A549 (cell line): Measurements from ENCODE around the gene ACVR1B. TPM values are rescaled to one million over a fixed set of nuclear protein-coding genes. Genes with fewer than 3 reads are reported as not detected.

Experiments
- ATAC-seq, 2 experiments: fragments of 200-7000 bp in 1 of 2; fragments of >200 bp in 1 of 2; cut with Nextera tagmentation in 1 of 2; cut with Tn5 transposase in 1 of 2; 3 replicates each; pipeline versions ENCODE4 v1.8.0 to v1.9.1; 2018 to 2020; ENCODE audit warnings: mild to moderate bottlenecking in 1 of 2, moderate library complexity in 1 of 2
- CTCF ChIA-PET: fragments of 300-600 bp; sonication (Branson Sonifier 250); formaldehyde crosslinking; extraction: SDS; loops from one replicate; lab custom pipeline; 2021; ENCODE audit warnings: antibody characterized with exemption, inconsistent platforms; lab: Yijun Ruan, JAX
- POLR2A ChIA-PET: fragments of 350-600 bp; formaldehyde crosslinking; extraction: SDS; loops from one replicate; lab custom pipeline; 2021; ENCODE audit warnings: antibody characterized with exemption, inconsistent platforms; lab: Yijun Ruan, JAX
- DNase-seq, 2 experiments: peaks; one replicate each; pipeline versions ENCODE4 v3.0.0 to v3.0.0-alpha.2; 2011 to 2016; ENCODE audit warnings: low read depth in 1 of 2, low spot score in 1 of 2
- FAIRE-seq: peaks from 2 replicates; lab custom pipeline; 2011; peaks lifted over from hg19 to GRCh38; lab: Jason Lieb, UNC
- H3K27ac ChIP-seq, 2 experiments: fragments of >200 bp; sonication (Bioruptor Twin); formaldehyde crosslinking; 3 replicates each; pipeline ENCODE4 v1.5.1; 2016 to 2017
- H3K4me1 ChIP-seq: fragments of >200 bp; sonication (Bioruptor Twin); formaldehyde crosslinking; 3 replicates; pipeline ENCODE4 v1.6.1; 2016
- H3K4me2 ChIP-seq: fragments of >200 bp; sonication (Bioruptor Twin); formaldehyde crosslinking; 3 replicates; pipeline ENCODE4 v1.6.1; 2016
- H3K4me3 ChIP-seq: fragments of >200 bp; sonication (Bioruptor Twin); formaldehyde crosslinking; 3 replicates; pipeline ENCODE4 v1.5.1; 2016
- H3K9me3 ChIP-seq: fragments of >200 bp; sonication (Bioruptor Twin); formaldehyde crosslinking; 3 replicates; pipeline ENCODE4 v1.6.1; 2016
- ATOH8 ChIP-seq: fragments of 250-450 bp; sonication (Bioruptor Pico); IDR thresholded peaks from 2 replicates; pipeline ENCODE4 v1.5.0; 2020; ENCODE audit warnings: low read depth, mild to moderate bottlenecking, moderate library complexity
- BCL3 ChIP-seq: fragments of >200 bp; sonication (Bioruptor Twin); formaldehyde crosslinking; IDR thresholded peaks from 3 replicates; pipeline ENCODE4 v1.6.1; 2016
- CHD2 ChIP-seq: fragments of 150-350 bp; IDR thresholded peaks from 2 replicates; pipeline ENCODE4 v1.6.1; 2014; ENCODE audit warnings: low read length; ENCODE audit not compliant: partially characterized antibody
- E2F6 ChIP-seq: IDR thresholded peaks from 2 replicates; pipeline ENCODE4 v1.6.1; 2012; ENCODE audit warnings: low read depth, borderline replicate concordance
- EHF ChIP-seq: fragments of 250-450 bp; sonication (Bioruptor Pico); IDR thresholded peaks from 2 replicates; pipeline ENCODE4 v1.5.0; 2020; ENCODE audit warnings: mild to moderate bottlenecking
- EHMT2 ChIP-seq: fragments of 200-600 bp; sonication (generic); IDR thresholded peaks from 2 replicates; pipeline ENCODE4 v1.6.1; 2016; ENCODE audit warnings: antibody characterized with exemption, low read depth, mild to moderate bottlenecking, moderate library complexity
- ELK1 ChIP-seq: fragments of 150-350 bp; IDR thresholded peaks from 2 replicates; pipeline ENCODE4 v1.6.1; 2014; ENCODE audit warnings: low read depth, mild to moderate bottlenecking, low read length
- EP300 ChIP-seq, 2 experiments: fragments of >200 bp; sonication (Bioruptor Twin); formaldehyde crosslinking; IDR thresholded peaks; 2 replicates in 1 of 2; 3 replicates in 1 of 2; pipeline ENCODE4 v1.6.1; 2016 to 2017
- ESRRA ChIP-seq: fragments of 150-350 bp; IDR thresholded peaks from 2 replicates; pipeline ENCODE4 v1.6.1; 2014; ENCODE audit warnings: mild to moderate bottlenecking, low read length, borderline replicate concordance
- FOSB ChIP-seq: fragments of 250-450 bp; sonication (Bioruptor Pico); IDR thresholded peaks from 2 replicates; pipeline ENCODE4 v1.5.0; 2020; ENCODE audit warnings: mild to moderate bottlenecking, moderate library complexity
- FOSL2 ChIP-seq, 2 experiments: fragments of 450-650 bp in 1 of 2; fragments of >200 bp in 1 of 2; sonication (Bioruptor Twin) in 1 of 2; formaldehyde crosslinking; IDR thresholded peaks; 2 replicates each; pipeline versions ENCODE4 v1.5.0 to v1.6.1; 2016 to 2020; ENCODE audit warnings: mild to moderate bottlenecking in 1 of 2, moderate library complexity in 1 of 2
- FOXS1 ChIP-seq: fragments of 250-450 bp; sonication (Bioruptor Pico); IDR thresholded peaks from 2 replicates; pipeline ENCODE4 v1.5.0; 2020; ENCODE audit warnings: mild to moderate bottlenecking, moderate library complexity
- HMGXB4 ChIP-seq: fragments of 250-450 bp; sonication (Bioruptor Pico); IDR thresholded peaks from 2 replicates; pipeline ENCODE4 v1.5.0; 2021; ENCODE audit warnings: mild to moderate bottlenecking, moderate library complexity, borderline replicate concordance
- HOXA7 ChIP-seq: fragments of 250-450 bp; sonication (Bioruptor Pico); IDR thresholded peaks from 2 replicates; pipeline ENCODE4 v1.5.0; 2020; ENCODE audit warnings: mild to moderate bottlenecking, moderate library complexity
- HOXB13 ChIP-seq: fragments of 250-450 bp; sonication (Bioruptor Pico); IDR thresholded peaks from 2 replicates; pipeline ENCODE4 v1.5.0; 2020; ENCODE audit warnings: low read depth, mild to moderate bottlenecking, moderate library complexity
- HOXB5 ChIP-seq: fragments of 250-450 bp; sonication (Bioruptor Pico); IDR thresholded peaks from 2 replicates; pipeline ENCODE4 v1.5.0; 2020; ENCODE audit warnings: mild to moderate bottlenecking, moderate library complexity
- JUNB ChIP-seq: fragments of >200 bp; sonication (Bioruptor Twin); formaldehyde crosslinking; IDR thresholded peaks from 2 replicates; pipeline ENCODE4 v1.6.1; 2016
- KDM1A ChIP-seq: fragments of 200-600 bp; sonication (generic); IDR thresholded peaks from 2 replicates; pipeline ENCODE4 v1.6.1; 2016; ENCODE audit warnings: low read depth, mild to moderate bottlenecking
- KDM5A ChIP-seq: fragments of 200-600 bp; sonication (generic); IDR thresholded peaks from 2 replicates; pipeline ENCODE4 v1.6.1; 2016; ENCODE audit warnings: antibody characterized with exemption, mild to moderate bottlenecking
- MAX ChIP-seq: IDR thresholded peaks from 2 replicates; pipeline ENCODE4 v1.6.1; 2012
- NR3C1 ChIP-seq: fragments of >200 bp; sonication (Bioruptor Twin); formaldehyde crosslinking; IDR thresholded peaks from 3 replicates; pipeline ENCODE4 v1.6.1; 2017
- RARB ChIP-seq: fragments of 250-450 bp; sonication (Bioruptor Pico); IDR thresholded peaks from 2 replicates; pipeline ENCODE4 v1.8.0; 2021; ENCODE audit warnings: mild to moderate bottlenecking, moderate library complexity
- REST ChIP-seq: fragments of 200-600 bp; sonication (generic); IDR thresholded peaks from 2 replicates; pipeline ENCODE4 v1.6.1; 2016; ENCODE audit warnings: antibody characterized with exemption, mild to moderate bottlenecking, moderate library complexity
- RFX5 ChIP-seq: fragments of 450-650 bp; IDR thresholded peaks from 2 replicates; pipeline ENCODE4 v1.7.1; 2014; ENCODE audit warnings: antibody characterized with exemption, mild to moderate bottlenecking, moderate library complexity
- RNF2 ChIP-seq: fragments of 200-600 bp; sonication (generic); IDR thresholded peaks from 2 replicates; pipeline ENCODE4 v1.6.1; 2016; ENCODE audit warnings: low read depth, mild to moderate bottlenecking, antibody characterized with exemption, moderate library complexity, borderline replicate concordance
- TFCP2L1 ChIP-seq: fragments of 250-450 bp; sonication (Bioruptor Pico); IDR thresholded peaks from 2 replicates; pipeline ENCODE4 v1.5.0; 2021; ENCODE audit warnings: mild to moderate bottlenecking
- TP53 ChIP-seq: fragments of 250-450 bp; sonication (Bioruptor Pico); IDR thresholded peaks from 2 replicates; pipeline ENCODE4 v1.5.0; 2021; ENCODE audit warnings: mild to moderate bottlenecking, moderate library complexity
- ZSCAN20 ChIP-seq: fragments of 250-450 bp; sonication (Bioruptor Pico); IDR thresholded peaks from 2 replicates; pipeline ENCODE4 v1.8.0; 2022; ENCODE audit warnings: mild to moderate bottlenecking, moderate library complexity
- WGBS: methylation state at CpG from one replicate; pipeline ENCODE4 v1.1.6; 2017; ENCODE audit errors: missing lambda C conversion rate; 5-methylcytosine and 5-hydroxymethylcytosine counted together
- polyA plus RNA-seq, 4 experiments: library from polyadenylated mRNA; depleted of rRNA in 3 of 4; stranded (reverse); fragments of >200 nt; fragmentation: RNase III in 1 of 4; extraction: RNeasy Plus Mini Kit Qiagen cat#74134 plus additional on column Dnase treatment in 1 of 4; gene quantifications; 2 replicates in 3 of 4; 3 replicates in 1 of 4; pipeline ENCODE4 v1.2.3, GENCODE V29; 2011 to 2017

Gene ACVR1B
- polyA plus RNA-seq, 2 of the 4 experiments (the other 2 are of a cell fraction): 15.2 to 18.4 TPM

GRCh38 chr12:52037248-52037861 is 85.9 kb downstream of the ACVR1B start (continued):
- TF ChIP-seq ELK1: no peak
- no peak for TF ChIP-seq CHD2
- no peak for TF ChIP-seq JUNB
- no peak for TF ChIP-seq FOSL2 (IDR thresholded peaks at IDR 0.05)
- no peak for TF ChIP-seq FOSL2 (CRISPR knock-in tag; IDR thresholded peaks at IDR 0.05)
- no peak for TF ChIP-seq KDM5A
- no peak for TF ChIP-seq ZSCAN20 (CRISPR knock-in tag)
- TF ChIP-seq HMGXB4 (CRISPR knock-in tag): peak; percentile 73; the same call in 1 of the 2 replicates
- 0 out of 2 replicates have a peak, but pooled peaks have one; percentile 19 for TF ChIP-seq RARB
- no peak for TF ChIP-seq REST
- no peak for TF ChIP-seq RNF2
- TF ChIP-seq TFCP2L1 (CRISPR knock-in tag): 0 out of 2 replicates have a peak, but pooled peaks have one; percentile 29
- TF ChIP-seq KDM1A: no peak
- TF ChIP-seq ESRRA: no peak
- no peak for TF ChIP-seq NR3C1
- TF ChIP-seq TP53 (CRISPR knock-in tag): no peak
- peak; percentile 71; the same call in 1 of the 2 replicates for TF ChIP-seq EHF (CRISPR knock-in tag)

GRCh38 chr12:52038447-52038846 is 86.9 kb downstream of the ACVR1B start:
- peak overlapping the region; percentile 96; the same call in 2 of the 3 replicates for H3K4me2 ChIP-seq
- ChIA-PET POLR2A (interaction anchor here (3.8 kb wide), 1 partner anchor 13 kb away, joined by 19 read pairs; the partner anchor contains the start of gene NR4A1), CTCF (interaction anchor here (0.6 to 41.8 kb wide), 5 partner anchors 9 to 219 kb away, joined by 3 to 1730 read pairs (median 11); partner anchors contain the start of genes ATG101, NR4A1 and SMIM41)
- no peak overlapping the region for H3K4me3 ChIP-seq
- H3K9me3 ChIP-seq: no peaks in the 10 kb centered on the region
- peaks cover 10% of the 10 kb centered on the region for H3K4me1 ChIP-seq
- ATAC-seq (no peak), FAIRE-seq (no peak), DNase-seq (no peak)
- no peak overlapping the region; a peak in 1 of 6 replicates for H3K27ac ChIP-seq
- WGBS: 92% methylated on average over 6 of the region's 6 CpGs
- TF ChIP-seq HOXB13: no peak
- TF ChIP-seq HOXA7 (CRISPR knock-in tag): no peak
- TF ChIP-seq CHD2: no peak
- no peak for TF ChIP-seq EHMT2
- TF ChIP-seq FOSB (CRISPR knock-in tag): no peak
- no peak for TF ChIP-seq BCL3
- TF ChIP-seq FOXS1 (CRISPR knock-in tag): no peak
- no peak for TF ChIP-seq RFX5
- TF ChIP-seq RNF2: no peak
- TF ChIP-seq EP300 (IDR thresholded peaks at IDR 0.05): no peak
- TF ChIP-seq ATOH8 (CRISPR knock-in tag): no peak
- TF ChIP-seq E2F6: no peak
- no peak for TF ChIP-seq ESRRA
- TF ChIP-seq MAX: no peak
- TF ChIP-seq HOXB5 (CRISPR knock-in tag): no peak
